Measurements from ENCODE around the gene HEPHL1.
A peak's percentile ranks its signal among the peaks of the same experiment; 100 is the strongest.
"Not testable (repeated sequence)": the region's sequence is repeated elsewhere in the genome, so short reads cannot be mapped to it uniquely, and the experiment has no call there.

Gene HEPHL1

GRCh38 chr11:94151903-94152677, 130.9 kb downstream of the HEPHL1 start:
- peak; percentile 88 for DNase-seq

DNA sequence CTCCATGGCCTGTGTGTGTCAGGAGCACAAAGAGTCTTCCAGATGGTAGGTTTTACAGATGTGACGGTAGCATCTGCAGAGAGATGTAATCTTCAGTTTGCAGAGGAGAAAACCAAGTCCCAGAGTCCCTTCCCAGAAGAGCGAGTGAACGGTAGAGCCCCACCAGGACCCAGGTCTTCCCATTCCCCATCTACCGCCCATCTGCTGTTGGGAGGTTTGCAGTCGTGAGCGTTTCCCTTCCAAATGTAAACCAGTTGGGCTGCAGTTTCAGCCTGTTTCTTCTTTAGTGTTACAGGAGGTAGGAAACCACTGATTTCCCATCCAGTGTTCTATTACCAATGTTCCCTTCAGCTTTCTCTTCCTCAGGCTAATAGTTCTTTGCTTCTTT, 131.5 kb downstream of the HEPHL1 start:
- DNase-seq: no peak

GRCh38 chr11:94153320-94153719, 132.2 kb downstream of the HEPHL1 start:
- DNase-seq: no peak

GRCh38 chr11:94154095-94154856, 133.1 kb downstream of the HEPHL1 start:
- no peak for DNase-seq

GRCh38 chr11:94157339-94157738, 136.2 kb downstream of the HEPHL1 start:
- DNase-seq: not testable (repeated sequence)

Measured in EL (cell line).